ENCODE data around the gene HSBP1L1. TPM values are rescaled to one million over a fixed set of nuclear protein-coding genes. Genes with fewer than 3 reads are reported as not detected.
A peak's percentile ranks its signal among the peaks of the same experiment; 100 is the strongest.

Gene HSBP1L1
- total and polyA plus RNA-seq, 8 donors = 4.1 to 62.3 (median 34.0) TPM

DNA sequence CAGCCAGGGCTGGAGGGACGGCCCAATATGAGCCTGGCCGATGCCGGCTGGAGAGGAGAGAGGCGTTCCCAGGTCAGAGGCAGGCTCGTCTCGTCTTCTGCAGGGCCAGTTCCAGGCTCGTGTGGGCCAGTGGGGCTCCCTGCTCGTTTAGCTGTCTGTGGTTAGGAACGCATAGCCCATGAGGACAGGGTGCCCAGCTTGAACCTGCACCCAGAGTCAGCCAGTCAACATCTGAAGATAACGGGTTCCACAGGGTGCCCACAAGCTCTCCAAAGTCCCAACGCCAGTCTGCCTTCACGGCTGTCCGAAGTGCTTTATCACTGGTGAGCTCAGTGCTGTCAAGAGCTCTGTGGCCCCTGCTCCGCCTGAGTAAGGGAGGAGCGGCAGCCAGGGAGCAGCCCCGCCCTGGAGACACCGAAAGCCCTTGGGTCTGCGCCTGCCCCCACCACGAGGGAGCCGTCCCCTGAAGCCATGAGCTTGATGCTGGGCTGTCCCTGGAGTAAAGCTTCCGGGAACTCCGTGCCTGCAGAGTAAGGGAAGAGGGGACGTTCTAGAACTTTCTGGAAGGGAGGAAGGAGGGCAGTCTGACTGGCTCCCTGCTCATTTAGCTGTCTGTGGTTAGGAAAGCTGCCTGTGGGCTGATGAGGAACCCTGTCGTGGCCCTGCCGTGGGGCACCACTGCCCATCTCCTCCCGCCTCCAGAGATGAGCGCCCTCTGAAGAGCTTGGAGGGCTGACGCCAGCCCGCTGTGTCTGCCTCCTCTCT lies 2.7 kb upstream of the HSBP1L1 start:
- Histone ChIP-seq H3K36me3 (no peaks in the 10 kb centered on the region), H3K4me3 (no peak overlapping the region), H3K9me3 (no peaks in the 10 kb centered on the region), H3K27ac (peak overlapping the region in 1 of 5 donors; percentile 2), H3K4me1 (peaks cover 13 to 69% (median 26%) of the 10 kb centered on the region in 4 donors), H3K27me3 (peaks cover 0 to 5% (median 0%) of the 10 kb centered on the region in 3 donors)
- 61 to 72% (median 68%) methylated on average over 29 of the region's 29 CpGs for WGBS, 5 donors
- intact Hi-C loops (cut with DNase I; ENCODE audit: low total_unique reads) = no loop called here
- peak in 1 of 2 donors; percentile 47 for DNase-seq
- TF ChIP-seq POLR2AphosphoS5 (IDR thresholded peaks at IDR 0.05) (no peak), EP300 (IDR thresholded peaks at IDR 0.05) (no peak), POLR2A (IDR thresholded peaks at IDR 0.05) (no peak)
- TF ChIP-seq, protein P1, sequence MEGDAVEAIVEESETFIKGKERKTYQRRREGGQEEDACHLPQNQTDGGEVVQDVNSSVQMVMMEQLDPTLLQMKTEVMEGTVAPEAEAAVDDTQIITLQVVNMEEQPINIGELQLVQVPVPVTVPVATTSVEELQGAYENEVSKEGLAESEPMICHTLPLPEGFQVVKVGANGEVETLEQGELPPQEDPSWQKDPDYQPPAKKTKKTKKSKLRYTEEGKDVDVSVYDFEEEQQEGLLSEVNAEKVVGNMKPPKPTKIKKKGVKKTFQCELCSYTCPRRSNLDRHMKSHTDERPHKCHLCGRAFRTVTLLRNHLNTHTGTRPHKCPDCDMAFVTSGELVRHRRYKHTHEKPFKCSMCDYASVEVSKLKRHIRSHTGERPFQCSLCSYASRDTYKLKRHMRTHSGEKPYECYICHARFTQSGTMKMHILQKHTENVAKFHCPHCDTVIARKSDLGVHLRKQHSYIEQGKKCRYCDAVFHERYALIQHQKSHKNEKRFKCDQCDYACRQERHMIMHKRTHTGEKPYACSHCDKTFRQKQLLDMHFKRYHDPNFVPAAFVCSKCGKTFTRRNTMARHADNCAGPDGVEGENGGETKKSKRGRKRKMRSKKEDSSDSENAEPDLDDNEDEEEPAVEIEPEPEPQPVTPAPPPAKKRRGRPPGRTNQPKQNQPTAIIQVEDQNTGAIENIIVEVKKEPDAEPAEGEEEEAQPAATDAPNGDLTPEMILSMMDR (IDR thresholded peaks at IDR 0.05) = no peak

DNA sequence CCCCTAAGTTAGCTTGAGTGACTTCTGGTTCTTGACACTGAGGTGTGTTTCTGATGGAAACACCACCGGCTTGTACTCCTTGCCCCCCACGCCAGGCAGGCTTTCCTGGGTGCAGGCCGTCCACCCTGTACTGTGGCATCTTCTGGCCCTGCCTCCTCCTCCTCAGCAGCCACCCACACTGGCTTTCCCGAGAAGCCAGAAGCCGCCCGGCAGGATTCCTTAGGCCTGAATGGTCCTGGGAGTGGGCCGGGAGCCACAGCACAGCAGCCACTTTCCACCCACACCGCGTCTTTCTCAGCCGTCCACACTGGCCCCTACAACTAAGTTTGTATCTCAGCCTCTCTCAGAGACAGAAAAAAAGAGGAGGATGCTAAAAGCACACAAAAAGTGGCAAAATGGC lies 2.1 kb upstream of the HSBP1L1 start:
- WGBS, 5 donors = 43 to 76% (median 52%) methylated on average over 10 of the region's 10 CpGs
- intact Hi-C loops (cut with DNase I; ENCODE audit: low total_unique reads) = no loop called here
- Histone ChIP-seq H3K4me3 (no peak overlapping the region), H3K27me3 (peaks cover 0 to 5% (median 0%) of the 10 kb centered on the region in 3 donors), H3K36me3 (peaks cover 0 to 2% (median 0%) of the 10 kb centered on the region in 4 donors), H3K27ac (peak overlapping the region in 1 of 5 donors; percentile 2), H3K9me3 (no peaks in the 10 kb centered on the region), H3K4me1 (peaks cover 13 to 69% (median 26%) of the 10 kb centered on the region in 4 donors)
- TF ChIP-seq EP300 (IDR thresholded peaks at IDR 0.05) (no peak), POLR2AphosphoS5 (IDR thresholded peaks at IDR 0.05) (no peak), POLR2A (IDR thresholded peaks at IDR 0.05) (no peak)
- TF ChIP-seq, protein P1 (IDR thresholded peaks at IDR 0.05) = no peak
- DNase-seq = peak in 1 of 2 donors; percentile 50

DNA sequence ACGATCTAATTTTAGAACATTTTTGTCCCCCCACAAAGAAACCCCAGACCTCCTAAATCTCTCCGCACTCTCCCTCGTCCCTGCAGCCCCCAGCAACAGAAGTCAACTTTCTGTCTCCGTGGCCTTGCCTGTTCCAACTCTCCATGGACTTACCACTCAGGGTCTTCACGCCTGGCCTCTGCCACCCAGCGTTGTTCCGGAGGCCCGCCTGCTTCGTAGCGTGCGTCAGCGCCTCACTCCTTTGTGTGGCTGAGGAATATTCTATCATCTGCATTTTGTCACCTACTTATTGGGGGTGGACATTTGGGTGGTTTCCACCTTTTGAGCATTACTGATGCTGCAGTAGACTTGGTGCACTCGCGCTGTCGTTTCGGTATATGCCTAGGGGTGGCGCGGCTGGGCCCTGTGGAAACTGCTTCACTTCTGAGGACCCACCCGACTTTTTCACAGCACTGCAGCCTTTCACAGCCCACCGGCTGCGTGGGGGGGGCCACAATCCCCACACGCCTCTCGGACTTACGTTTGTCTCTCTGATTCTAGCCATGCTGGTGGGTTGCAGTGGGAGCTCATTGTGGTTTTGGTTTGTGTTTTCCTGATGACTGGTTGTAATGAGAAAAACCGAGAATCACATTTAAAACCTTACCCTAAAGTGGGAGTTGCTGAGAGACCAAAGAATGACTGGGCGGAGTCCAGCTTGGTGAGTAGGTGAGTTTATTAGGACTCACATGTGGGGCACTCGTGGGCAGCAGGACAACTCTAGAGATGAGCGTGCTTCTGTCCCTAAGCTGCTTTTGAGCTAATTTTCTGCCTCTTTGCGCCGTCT lies 1.4 kb upstream of the HSBP1L1 start:
- H3K36me3 ChIP-seq = peaks cover 0 to 10% (median 4%) of the 10 kb centered on the region in 4 donors
- peaks cover 0 to 5% (median 0%) of the 10 kb centered on the region in 3 donors for H3K27me3 ChIP-seq
- intact Hi-C loops (cut with DNase I; ENCODE audit: low total_unique reads) = no loop called here
- no peak overlapping the region for H3K27ac ChIP-seq
- no peaks in the 10 kb centered on the region for H3K9me3 ChIP-seq
- 80 to 89% (median 85%) methylated on average over 30 of the region's 30 CpGs for WGBS, 5 donors
- TF ChIP-seq POLR2A (IDR thresholded peaks at IDR 0.05) (no peak), POLR2AphosphoS5 (IDR thresholded peaks at IDR 0.05) (no peak), EP300 (IDR thresholded peaks at IDR 0.05) (no peak)
- TF ChIP-seq, protein P1 (IDR thresholded peaks at IDR 0.05) = no peak
- no peak for DNase-seq
- H3K4me1 ChIP-seq = peaks cover 13 to 69% (median 26%) of the 10 kb centered on the region in 4 donors
- no peak overlapping the region for H3K4me3 ChIP-seq

DNA sequence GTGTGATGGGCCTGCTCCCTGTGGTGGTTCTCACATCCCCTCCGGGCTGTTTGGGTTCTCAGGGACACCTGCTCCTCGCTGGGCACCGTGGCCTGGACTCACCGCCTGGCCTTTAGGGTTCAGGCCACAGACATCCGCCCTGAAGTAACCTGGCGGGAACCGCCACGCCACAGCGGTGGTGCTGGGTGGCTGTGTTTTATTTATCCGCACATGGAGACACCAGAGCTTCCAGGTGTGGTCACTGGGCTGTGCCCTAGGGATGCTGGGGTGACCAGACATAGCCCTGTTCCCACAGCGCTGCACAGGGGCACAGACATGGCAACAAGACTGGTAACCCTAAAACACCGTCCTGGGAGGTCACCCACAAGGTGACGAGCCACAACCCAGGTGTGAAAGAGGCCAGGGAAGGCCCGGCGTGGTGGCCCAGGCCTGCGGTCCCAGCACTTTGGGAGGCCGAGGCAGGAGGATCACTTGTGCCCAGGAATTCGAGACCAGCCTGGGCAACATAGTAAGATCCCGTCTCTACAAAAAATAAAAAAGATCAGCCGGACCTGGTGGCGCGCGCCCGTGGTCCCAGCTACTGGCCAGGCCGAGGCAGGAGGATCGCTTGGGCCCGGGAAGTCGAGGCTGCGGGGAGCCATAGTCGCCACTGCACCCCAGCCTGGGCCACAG lies 649 bp upstream of the HSBP1L1 start:
- Histone ChIP-seq H3K36me3 (peaks cover 0 to 17% (median 11%) of the 10 kb centered on the region in 4 donors), H3K27ac (peak overlapping the region; percentile 89 to 93 (median 91)), H3K4me3 (peak overlapping the region; percentile 56 to 69 (median 66)), H3K27me3 (peaks cover 0 to 5% (median 0%) of the 10 kb centered on the region in 3 donors), H3K9me3 (no peaks in the 10 kb centered on the region), H3K4me1 (peaks cover 13 to 69% (median 26%) of the 10 kb centered on the region in 4 donors)
- TF ChIP-seq, protein P1 (IDR thresholded peaks at IDR 0.05) = no peak
- TF ChIP-seq POLR2A (IDR thresholded peaks at IDR 0.05) (no peak), EP300 (IDR thresholded peaks at IDR 0.05) (no peak), POLR2AphosphoS5 (IDR thresholded peaks at IDR 0.05) (no peak)
- 73 to 91% (median 77%) methylated on average over 20 to 30 of the region's 30 CpGs for WGBS, 5 donors
- no peak for DNase-seq
- intact Hi-C loops (cut with DNase I; ENCODE audit: low total_unique reads) = no loop called here

Measured in stomach (tissue), 9 donors.